Myocyte (in vitro differentiated cells): ENCODE results near the gene MCC. TPM values are rescaled to one million over a fixed set of nuclear protein-coding genes. Genes with fewer than 3 reads are reported as not detected.
"Not testable (repeated sequence)": the region's sequence is repeated elsewhere in the genome, so short reads cannot be mapped to it uniquely, and the experiment has no call there.

Source experiments
- DNase-seq: peaks from one replicate; pipeline ENCODE4 v3.0.0-alpha.2; 2012; ENCODE audit warnings: low read depth
- total RNA-seq: library from RNA; depleted of rRNA; stranded (reverse); fragments of >200 nt; gene quantifications from 2 replicates; pipeline ENCODE4 v1.2.3, GENCODE V29; 2014

Gene MCC
- total RNA-seq, 1 donor from 2014 or later = 12.0 TPM

DNA sequence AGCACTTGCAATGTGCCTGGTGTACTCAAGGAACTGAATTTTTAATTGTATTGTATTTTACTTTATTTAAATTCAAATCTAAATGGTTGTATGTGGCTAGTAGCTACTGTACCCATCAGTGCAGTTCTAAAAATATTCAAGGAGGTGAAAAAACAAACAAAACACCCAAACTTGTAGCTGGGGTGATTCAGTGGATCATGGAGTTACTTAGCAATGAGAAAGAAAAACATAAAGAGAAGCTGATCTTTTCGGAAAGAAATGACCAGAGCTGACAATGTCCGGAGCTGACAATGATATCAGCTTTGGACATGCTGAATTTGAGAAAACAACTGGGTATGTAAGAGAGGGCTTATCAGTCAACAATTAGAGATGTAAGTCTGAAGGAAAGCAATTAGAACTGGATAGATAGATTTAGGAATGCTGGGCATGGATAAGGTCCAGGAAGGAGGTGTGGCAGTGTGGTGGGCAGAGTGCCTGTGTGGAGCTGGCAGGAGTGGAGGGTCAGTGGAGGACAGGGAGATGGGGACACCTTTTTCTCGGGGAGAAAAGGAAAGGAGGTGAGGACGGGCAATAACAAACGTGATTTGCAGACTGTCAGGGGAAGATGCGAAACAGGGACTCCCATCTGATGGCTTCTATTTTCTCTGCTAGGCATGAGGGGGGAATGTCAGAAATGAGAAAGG, 398.5 kb downstream of the MCC start:
- DNase-seq = peak; percentile 41

DNA sequence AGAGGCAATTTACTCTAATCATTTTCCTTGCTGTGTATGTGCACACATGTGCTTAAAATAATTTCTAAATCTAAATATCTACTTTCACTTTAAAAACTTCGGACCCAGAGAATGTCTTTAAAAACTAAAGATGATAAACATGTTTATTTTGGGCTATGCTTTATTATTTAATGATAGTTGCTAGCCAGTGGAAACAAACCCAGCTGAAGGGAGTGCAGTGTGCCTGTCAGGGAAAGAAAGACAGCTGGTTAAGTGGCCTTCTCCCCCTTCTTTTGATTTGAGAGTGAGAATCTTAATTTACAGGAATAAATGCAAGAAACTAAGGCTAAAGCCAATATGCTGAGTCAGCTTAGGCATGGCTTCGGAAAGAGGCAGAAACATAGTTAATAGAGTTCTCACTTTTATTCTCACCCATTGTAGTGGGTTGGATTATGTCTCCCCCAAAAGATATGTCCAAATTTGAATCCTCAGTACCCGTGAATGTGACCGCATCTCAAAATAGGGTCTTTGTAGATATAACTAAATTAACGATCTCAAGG, 400.2 kb downstream of the MCC start:
- DNase-seq = no peak

DNA sequence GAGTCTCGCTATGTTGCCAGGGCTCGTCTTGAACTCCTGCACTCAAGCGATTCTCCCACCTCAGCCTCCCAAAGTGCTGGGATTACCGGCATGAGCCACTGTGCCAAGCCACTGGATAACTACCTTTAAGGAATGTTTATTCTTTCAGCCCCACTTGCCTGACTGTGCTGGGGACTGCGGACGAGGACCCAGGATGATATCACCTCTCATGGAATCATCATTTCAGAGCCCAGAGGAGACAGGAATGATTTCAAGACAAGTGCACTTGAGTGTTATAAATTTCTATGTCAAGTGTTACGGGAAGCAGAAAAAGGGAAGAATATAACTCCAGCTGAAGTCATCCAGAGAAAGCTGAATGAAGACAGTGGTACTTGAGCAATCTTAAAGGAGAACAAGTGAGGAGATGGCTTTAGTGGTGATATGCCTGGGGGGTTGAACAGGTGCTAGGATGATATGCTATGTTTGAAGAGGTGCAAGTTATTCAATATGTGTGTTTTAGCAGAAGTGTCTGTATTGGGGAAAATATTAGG, 402.3 kb downstream of the MCC start:
- no peak for DNase-seq

DNA sequence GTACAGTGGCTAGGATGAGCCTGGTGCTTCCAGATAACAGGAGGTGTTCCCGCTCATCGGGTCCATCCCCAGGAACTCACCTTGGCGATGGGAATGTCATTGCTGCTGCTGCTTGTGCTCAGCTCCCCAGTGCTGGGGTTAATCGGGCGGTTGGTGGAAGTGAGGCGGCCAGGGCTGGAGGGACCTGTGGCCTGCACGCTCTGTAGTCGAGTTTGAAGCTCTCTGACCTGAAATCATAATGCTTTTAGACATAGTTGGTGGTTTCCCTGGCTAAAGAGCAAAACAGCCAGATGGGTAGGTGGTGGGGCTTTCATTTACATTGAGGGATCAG, 403.2 kb downstream of the MCC start:
- no peak for DNase-seq

DNA sequence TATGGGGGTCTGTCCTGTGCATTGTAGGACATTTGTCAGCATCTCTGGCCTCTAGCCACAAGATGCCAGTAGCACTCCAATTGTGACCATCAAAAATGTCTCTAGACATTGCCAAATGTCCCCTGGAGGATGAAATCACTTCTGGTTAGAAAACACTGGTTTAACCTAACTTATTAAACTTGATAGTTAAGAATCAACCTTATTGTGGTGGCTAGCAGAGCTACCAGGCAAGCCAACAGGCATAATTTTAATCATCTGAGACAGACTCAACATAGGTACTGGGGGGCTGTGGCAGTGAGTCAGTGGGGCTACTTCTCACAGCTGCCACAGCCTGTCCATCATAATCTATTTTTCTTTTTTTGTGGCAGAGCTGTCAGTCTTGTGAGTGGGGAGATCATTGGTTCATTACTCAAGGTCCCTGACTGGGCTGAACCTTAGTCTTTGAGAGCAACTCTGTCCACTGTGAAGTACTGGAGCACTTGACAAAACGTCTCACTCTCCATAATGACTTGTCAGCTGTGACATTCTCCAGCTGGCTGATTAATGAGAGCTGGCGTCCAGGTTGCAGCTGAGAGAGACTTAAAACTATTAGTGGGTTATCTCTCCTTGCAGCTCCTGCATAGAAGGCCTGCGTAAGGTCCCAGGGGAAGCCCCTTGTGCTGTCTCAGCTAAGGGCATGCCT, 403.7 kb downstream of the MCC start:
- DNase-seq = peak; percentile 82

DNA sequence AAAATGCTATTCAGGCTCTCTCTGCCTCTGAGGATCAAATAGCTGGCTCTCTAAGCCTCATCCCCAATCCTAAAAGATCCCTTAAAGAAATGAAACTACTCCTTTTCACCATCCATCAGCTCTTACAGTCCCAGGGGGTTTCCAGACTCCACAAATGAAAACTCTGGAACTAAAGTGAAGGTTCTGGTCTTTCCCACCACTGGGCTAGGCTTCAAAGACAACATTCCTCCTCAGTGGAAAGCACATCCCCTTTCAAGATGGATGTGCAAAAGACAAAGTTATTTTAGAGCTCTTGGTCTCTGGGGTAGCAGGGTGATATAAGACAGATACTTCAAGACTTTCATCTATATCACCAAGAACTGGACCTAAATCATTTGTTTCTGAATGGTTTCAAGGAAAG, 404.8 kb downstream of the MCC start:
- no peak for DNase-seq

DNA sequence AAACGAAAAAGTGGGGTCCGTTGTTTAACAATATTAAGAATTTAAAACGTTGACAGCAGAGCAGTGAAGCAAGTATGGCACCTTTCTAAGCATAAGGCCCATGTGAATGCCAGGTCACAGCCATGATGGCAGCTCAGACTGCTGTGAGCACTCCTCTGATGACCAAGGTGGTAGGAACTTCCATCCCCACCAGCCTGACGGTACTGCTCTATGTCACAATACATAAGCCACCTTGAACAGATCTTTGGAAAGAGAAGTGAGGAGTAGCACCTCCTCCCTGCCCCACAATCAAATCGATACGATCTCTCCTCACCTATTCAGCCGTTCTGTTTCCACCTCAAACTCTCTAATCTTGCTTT, 405.7 kb downstream of the MCC start:
- no peak for DNase-seq

DNA sequence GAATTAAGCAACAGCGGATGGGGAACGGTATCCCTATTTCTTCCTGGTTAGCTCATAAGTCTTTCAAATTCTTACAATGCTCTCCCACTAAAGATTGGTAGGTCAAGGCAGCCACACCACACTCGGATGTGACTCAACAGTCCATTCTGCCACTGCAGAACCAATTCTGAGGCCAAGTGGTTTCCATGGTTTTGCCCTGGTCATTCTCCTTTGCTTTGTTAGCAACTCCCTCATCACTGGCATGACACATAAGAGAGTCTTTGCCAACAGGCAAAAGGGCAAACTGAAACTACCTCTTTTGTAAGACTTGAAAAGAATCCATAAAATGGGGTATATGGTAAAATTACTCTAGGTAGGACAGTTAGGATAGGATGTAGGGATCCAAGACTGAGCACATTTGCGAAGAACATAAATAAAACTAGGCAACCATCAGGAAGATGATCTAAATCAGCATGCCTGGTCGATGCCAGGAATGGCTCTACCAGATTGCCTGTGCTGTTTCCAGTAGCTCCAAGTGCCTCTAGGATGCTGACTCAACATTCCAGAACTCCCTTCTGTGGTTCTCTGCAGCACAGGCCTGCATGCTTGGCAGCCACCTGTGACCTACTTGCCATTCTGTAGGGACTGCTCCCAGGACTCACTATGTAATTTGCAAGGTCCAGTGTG, 406.2 kb downstream of the MCC start:
- DNase-seq = peak; percentile 87

DNA sequence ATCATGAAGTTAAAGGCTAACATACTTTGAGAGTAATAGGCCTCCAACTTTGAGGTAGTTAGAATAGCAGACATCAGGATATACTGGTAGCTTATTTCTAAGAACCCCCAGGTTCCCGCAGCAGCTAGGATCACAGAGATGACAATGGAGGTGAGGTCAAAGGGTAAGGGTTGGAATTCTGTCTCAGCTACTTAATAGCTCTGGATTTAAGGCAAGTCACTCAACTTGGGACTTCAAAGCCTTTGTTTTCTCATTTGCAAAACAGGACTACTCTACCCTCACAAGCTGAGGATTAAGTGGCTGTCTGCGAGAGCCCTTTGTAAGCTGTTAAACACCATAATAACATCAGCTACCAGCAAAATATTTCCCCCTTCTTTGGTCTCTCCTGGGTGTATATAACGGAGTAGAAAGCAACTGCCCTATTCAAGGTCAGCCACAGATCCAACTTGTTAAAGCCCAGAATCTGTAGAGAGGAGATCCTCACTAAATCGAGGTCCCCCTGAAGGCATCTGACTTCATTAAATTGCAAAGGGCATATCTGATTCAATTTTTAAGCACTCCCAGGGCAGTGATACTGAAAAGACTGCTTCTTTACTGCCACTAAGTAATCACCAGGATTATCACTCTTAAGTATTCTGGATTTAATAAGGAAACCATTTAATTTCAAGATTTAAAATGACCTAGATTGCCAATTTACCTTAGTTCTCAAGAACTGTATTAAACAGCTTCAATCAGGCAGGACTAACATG, 407.0 kb downstream of the MCC start:
- DNase-seq = no peak

DNA sequence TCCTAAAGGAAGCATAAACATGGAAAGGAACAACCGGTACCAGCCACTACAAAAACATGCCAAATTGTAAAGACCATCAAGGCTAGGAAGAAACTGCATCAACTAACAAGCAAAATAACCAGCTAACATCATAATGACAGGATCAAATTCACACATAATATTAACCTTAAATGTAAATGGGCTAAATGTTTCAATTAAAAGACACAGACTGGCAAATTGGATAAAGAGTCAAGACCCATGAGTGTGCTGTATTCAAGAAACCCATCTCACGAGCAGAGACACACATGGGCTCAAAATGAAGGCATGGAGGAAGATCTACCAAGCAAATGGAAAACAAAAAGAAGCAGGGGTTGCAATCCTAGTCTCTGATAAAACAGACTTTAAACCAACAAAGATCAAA, 411.6 kb downstream of the MCC start:
- DNase-seq = not testable (repeated sequence)

DNA sequence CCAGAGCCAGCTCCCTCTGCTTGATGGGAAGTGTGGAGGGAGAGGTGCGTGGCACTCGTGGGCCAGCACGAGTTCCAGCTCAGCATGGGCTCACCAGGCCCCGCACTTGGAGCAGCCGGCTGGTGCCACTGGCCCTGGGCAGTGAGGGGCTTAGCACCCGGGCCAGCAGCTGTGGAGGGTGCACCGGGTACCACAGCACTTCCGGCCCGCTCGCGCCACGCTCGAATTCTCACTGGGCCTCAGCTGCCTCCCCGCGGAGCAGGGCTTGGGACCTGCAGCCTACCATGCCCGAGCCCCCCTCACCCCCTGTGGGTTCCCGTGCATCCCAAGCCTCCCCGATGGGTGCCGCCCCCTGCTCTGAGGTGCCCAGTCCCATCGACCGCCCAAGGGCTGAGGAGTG, 413.2 kb downstream of the MCC start:
- DNase-seq = no peak

DNA sequence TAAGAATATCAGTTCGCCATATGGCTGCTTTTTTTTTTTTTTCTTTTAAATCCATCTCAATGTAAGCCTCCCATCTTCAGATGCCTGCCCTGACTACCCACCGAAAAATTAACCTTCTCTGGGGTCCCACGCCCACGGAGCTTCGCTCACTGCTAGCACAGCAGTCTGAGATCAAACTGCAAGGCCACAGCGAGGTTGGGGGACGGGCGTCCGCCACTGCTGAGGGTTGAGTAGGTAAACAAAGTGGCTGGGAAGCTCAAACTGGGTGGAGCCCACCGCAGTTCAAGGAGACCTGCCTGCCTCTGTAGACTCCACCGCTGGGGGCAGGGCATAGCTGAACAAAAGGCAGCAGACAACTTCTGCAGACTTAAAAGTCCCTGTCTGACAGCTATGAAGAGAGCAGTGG, 414.6 kb downstream of the MCC start:
- DNase-seq = not testable (repeated sequence)

DNA sequence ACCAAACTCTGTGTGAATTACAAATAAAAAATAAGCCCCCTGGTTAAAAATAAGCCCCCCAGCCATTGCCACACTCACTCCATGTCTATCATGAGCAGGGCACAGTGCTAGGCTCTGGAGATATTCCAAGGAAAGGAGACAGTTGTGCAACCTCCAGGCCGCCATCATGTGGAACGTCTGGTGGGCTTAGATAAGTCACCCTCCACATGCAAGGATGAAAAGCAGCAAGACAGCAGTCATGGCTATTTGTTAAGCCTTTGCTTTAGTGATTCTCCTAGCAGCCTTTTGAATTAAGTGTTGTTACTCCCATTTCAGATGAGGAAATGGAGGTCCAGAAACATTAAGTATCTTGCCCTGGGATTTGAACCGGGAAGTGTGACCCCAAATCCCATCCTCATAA, 416.9 kb downstream of the MCC start:
- DNase-seq = no peak

DNA sequence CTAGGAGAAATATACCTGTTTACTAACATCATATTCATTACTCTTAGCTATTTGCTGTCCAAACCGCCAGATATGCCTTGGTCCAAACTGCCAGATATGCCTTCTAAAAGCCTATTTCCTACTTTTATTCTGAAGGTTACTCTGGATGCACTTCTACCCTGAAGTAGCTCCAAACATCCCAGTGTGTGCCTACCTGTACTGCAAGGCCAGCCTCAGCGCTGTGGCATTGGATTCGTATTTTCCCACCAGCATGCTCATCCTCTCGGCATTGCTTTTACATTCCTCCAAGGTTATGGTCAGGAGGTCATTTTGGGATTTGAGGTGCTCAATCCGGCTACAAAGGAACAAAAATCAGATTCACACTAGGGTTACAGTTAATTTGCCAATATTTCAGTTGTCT, 417.4 kb downstream of the MCC start:
- DNase-seq = no peak

DNA sequence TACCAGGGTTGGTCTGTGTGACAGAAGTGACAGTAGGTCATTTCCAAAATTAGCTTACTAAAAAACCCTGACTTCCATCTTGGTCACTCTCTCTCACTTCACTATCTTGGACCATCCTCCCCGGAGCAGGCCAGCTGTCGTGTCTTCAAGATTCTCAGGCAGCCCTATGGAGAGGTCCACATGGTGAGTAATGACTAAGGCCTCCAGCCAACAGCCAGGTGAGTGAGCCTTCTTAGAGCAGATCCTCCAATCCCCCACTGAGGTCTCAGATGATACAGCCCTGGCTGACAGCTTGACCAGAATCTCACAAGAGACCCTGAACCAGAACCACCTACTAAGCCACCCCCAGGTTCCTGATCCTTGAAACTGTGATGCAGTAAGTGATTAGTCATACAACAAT, 419.7 kb downstream of the MCC start:
- DNase-seq = peak; percentile 95

DNA sequence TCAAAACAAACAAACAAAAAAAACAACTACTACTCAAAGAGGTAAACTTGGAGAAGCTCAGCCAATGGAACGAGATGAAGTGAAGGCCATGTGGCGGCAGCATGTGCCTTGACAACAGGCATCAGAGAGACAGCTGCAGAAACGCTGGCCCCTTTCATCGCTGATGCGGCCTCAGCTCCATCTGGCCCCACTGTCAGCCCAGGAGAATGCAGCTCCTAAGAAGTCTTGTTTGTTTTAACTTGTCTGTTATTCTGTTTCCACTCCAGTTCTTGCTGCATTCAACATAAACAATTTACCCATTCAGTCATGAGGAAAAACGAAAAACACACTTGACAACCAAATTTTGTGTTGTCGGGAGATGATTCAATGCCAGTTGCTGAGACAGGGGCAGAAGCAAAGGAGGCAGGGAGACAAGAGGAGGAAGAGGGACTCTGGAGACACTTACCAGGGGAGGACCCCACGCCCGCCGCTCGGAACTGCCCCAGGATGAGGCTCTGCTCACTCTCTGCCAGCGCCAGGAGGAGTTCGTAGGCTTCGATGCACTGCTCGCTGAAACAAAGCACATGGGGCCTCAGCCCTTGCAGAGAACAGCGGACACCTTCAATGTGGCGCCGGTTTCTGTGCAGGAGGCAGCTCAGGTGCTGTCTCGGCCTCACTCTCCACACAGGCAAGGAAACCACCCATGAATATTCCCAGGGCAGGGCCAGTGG, 420.5 kb downstream of the MCC start:
- DNase-seq = no peak

DNA sequence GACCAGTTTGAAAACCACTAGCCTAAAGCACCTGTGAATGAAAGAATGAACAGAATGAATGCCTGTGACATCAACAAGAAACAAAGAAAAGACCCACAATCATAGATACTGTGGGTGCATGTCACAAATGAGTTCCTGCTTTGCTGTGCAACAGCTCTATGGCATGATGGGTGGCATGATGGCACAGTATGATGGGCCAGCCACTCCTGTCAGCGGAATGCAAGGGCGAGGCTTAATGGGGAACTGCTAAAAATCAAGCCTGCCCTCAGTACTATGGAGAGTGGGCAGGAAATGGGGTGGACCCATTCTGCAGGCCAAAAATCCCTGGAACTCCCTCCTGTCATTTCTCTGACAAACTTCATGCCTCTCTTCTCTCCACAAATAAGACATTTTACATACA, 422.6 kb downstream of the MCC start:
- DNase-seq = peak; percentile 74

DNA sequence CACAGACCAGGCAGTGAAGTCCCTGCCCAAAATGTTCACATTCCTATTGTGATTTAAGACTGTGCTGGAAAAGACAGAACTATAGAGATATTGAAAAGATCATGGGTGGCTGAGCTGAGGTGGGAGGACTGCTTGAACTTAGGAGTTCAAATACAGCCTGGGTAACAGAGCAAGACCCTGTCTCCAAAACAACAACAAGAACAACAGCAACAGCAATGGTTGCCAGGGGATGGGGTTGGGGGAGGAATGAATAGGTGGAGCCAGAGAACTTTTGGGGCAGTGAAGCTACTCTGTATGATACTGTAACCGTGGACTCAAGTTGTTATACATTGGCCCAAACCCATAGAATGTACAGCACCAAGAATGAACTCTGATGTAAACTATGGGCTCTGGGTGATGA, 423.4 kb downstream of the MCC start:
- no peak for DNase-seq

DNA sequence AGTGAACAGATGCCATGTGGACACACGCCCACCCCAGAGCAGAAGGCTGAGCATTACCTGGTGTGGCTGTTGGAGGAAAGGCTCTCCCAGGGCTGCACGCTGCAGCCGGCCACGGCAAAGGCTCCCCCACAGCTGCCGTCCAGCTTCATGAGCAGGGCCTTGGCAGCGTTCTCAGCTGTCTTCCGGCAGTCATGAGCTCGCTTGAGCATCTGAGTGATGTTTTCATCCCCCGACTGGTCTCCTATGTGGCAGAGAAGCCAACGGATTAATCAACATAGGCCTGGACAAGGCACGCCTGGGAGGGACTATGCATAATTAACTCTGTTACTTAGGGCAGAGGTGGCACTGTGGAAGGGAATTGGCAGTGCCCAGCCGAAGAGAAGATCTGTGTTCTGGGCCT, 424.3 kb downstream of the MCC start:
- DNase-seq = peak; percentile 97

DNA sequence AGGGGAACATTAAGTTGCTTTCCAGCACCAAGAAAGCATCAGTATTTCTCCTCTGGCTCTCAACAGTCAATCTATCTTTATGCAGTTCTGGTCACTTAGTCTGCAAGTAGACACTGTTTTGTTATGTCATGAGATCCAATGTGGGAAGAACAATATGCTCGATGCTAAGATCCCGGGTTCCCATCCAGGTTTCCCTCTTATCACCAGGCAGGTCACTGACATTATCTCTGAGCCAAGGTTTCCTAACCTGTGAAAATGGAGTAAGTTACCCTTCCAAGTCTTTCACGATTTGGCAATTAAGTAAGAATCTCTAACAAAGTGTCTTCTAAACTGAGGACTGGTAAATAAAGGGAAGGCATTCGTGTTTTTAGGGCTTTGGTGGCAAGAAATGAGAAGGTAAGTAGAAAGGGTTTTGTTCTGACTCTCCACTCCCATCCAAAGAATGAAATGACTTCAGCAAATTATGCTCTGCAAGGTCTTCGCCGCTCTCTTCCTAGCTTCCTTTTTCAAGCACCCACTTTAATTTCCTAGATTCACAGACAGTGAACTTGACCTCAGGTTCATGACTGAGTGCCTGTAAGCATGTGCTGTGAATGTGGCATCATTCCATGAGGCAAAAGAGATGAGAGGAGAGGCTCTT, 425.3 kb downstream of the MCC start:
- DNase-seq = no peak
